Brain microvascular endothelial cell (primary cell): ENCODE results near the gene CD226.

ENCODE experiments used
- DNase-seq: peaks from one replicate; pipeline ENCODE4 v3.0.0-alpha.2; 2020
- H3K27ac ChIP-seq: fragments of 250-450 bp; sonication (Bioruptor Pico); 2 replicates; pipeline ENCODE4 v1.5.1; 2020; ENCODE audit warnings: mild to moderate bottlenecking, moderate library complexity
- H3K27me3 ChIP-seq: fragments of 250-450 bp; sonication (Bioruptor Pico); replicated peaks from 2 replicates; pipeline ENCODE4 v1.5.1; 2020; ENCODE audit warnings: mild to moderate bottlenecking
- H3K36me3 ChIP-seq: fragments of 250-450 bp; sonication (Bioruptor Pico); replicated peaks from 2 replicates; pipeline ENCODE4 v1.5.1; 2020; ENCODE audit warnings: mild to moderate bottlenecking
- H3K4me3 ChIP-seq: 2 replicates; pipeline ENCODE4 v1.5.1; 2011; ENCODE audit warnings: low read depth, mild to moderate bottlenecking, control low read depth, low read length, moderate library complexity
- in situ Hi-C: cut with HindIII; loops from 2 replicates; pipeline ENCODE4 v1.10.0; 2017; ENCODE audit warnings: low sequenced_read_pairs, low pct_ligation_motif_present
- TF ChIP-seq, protein P1 (sequence below): IDR thresholded peaks from 2 replicates; pipeline ENCODE4 v1.5.1; 2011; ENCODE audit warnings: low read depth, mild to moderate bottlenecking, moderate library complexity, low read length, control low read depth, inconsistent platforms; ENCODE audit errors: missing control alignments

Gene CD226

DNA sequence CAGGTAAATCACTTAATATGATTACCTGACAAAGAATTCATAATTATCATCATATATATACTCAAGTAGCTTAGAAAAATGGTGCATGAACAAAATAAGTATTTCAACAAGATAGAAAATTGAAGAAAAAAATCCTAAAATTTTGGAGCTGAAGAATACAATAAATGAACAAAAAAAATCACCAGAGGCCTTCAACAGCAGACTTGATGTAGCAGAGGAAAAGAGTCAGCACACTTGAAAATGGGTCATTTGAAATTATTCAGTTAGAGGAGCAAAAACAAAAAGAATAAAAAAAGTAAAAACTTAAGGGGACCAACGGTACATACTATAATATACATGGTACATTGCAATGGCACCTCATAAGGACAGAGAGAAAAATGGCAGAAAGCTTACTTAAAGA lies 40.2 kb upstream of the CD226 start:
- Histone ChIP-seq H3K27ac (no peak overlapping the region), H3K4me3 (no peak overlapping the region), H3K27me3 (no peaks in the 10 kb centered on the region), H3K36me3 (no peaks in the 10 kb centered on the region)
- no peak for DNase-seq
- TF ChIP-seq, protein P1, sequence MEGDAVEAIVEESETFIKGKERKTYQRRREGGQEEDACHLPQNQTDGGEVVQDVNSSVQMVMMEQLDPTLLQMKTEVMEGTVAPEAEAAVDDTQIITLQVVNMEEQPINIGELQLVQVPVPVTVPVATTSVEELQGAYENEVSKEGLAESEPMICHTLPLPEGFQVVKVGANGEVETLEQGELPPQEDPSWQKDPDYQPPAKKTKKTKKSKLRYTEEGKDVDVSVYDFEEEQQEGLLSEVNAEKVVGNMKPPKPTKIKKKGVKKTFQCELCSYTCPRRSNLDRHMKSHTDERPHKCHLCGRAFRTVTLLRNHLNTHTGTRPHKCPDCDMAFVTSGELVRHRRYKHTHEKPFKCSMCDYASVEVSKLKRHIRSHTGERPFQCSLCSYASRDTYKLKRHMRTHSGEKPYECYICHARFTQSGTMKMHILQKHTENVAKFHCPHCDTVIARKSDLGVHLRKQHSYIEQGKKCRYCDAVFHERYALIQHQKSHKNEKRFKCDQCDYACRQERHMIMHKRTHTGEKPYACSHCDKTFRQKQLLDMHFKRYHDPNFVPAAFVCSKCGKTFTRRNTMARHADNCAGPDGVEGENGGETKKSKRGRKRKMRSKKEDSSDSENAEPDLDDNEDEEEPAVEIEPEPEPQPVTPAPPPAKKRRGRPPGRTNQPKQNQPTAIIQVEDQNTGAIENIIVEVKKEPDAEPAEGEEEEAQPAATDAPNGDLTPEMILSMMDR: no peak
- in situ Hi-C loops: no loop called here

DNA sequence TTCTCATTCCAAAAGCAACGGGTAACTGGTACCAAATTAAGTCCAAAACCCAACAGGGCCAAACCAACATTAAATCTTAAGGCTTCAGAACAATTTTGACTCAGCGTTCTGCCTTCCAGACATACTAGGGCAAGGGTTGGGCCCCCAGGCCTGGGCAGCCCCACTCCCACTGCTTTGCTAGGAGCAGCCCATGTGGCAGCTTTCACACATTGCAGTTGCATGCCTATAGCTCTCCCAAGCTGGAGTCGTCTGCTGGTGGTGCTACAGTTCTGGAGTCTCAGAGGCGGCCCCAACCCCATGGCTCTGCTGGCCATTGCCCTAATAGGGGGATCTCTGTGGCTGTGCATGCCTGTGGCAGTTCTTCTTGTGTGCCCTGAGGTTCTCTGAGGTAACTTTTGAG lies 37.6 kb upstream of the CD226 start:
- Histone ChIP-seq H3K27me3 (no peaks in the 10 kb centered on the region), H3K4me3 (no peak overlapping the region), H3K36me3 (no peaks in the 10 kb centered on the region), H3K27ac (no peak overlapping the region)
- in situ Hi-C loops: no loop called here
- DNase-seq: no peak
- TF ChIP-seq, protein P1: no peak

DNA sequence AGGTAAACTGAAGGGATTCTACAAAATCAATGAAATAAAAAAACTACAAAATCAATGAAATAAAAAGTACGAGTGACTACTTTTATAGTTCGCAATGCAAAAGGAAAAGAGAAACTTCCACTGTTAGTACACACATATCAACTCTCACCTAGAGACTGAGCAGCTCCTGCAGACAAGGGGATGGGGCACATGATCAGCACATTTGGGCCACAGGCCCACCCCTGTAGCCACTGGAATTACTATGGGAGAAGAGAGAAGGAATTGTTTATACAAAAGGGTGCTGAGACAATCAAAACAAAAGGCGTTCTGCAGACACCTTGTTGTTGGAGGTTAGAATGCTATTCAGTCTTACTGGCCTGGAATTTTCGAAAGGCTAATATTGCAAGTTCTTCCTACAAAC lies 34.7 kb upstream of the CD226 start:
- no peak overlapping the region for H3K4me3 ChIP-seq
- DNase-seq: no peak
- no peaks in the 10 kb centered on the region for H3K27me3 ChIP-seq
- H3K36me3 ChIP-seq: no peaks in the 10 kb centered on the region
- no peak overlapping the region for H3K27ac ChIP-seq
- in situ Hi-C loops: no loop called here
- TF ChIP-seq, protein P1: no peak

DNA sequence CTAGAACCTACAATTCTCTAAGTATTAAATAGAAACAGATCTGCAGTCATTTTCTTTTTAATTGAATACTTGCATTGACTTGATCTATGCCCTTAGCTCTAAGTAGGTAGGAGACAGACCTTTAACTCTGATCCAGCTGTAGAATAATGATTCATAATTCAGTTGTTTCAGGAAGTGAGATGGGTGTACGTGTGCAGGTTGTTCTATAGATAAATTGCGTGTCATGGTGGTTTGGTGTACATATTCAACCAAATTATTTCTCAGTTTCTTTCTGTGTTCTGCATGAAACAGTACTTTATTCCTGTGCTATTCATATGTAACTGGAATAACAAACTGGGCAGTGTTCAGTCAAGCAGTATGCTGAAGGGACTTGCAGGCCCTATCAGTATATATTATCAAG lies 34.3 kb upstream of the CD226 start:
- in situ Hi-C loops: no loop called here
- no peak overlapping the region for H3K4me3 ChIP-seq
- no peaks in the 10 kb centered on the region for H3K27me3 ChIP-seq
- no peaks in the 10 kb centered on the region for H3K36me3 ChIP-seq
- DNase-seq: no peak
- TF ChIP-seq, protein P1: no peak
- H3K27ac ChIP-seq: no peak overlapping the region

DNA sequence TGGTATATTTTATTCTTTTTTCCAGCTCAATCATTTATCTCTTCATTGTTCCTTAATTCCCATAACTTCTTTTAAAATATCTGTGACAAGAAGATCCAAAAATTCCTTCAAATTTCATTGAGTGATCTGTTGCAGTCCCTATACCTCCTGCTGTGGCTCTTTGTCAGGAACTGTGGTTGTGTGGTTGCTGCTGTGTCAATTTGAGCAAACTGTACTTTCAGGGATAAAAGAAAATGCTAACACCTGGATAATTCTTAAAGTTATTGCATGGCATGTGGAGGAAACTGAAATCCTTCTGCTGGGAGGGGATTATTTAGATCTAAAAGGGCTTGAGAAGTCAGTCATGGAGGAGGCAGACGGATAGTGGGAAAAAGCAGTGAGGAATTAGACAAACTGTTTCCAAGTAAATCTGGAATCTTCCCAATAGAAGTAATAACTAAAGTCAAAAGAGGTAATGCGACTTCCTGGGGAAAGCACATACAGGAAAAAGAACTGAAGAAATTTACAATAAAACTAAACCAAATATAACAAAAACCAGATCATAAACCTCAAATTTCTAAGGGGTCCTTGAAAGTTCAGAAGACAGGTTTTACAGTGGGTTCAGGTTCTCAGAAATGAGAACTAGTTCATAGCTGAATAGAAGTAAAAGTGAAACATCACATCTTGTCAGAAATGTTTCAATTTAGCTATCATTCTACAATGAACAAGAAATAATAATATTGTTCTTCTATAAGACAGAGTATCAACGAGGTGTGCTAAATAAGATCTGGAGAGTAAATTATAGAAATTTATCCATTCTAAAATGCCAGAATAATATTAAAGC lies 33.5 kb upstream of the CD226 start:
- Histone ChIP-seq H3K27ac (no peak overlapping the region), H3K4me3 (no peak overlapping the region), H3K36me3 (no peaks in the 10 kb centered on the region), H3K27me3 (no peaks in the 10 kb centered on the region)
- TF ChIP-seq, protein P1: no peak
- no peak for DNase-seq
- in situ Hi-C loops: no loop called here

DNA sequence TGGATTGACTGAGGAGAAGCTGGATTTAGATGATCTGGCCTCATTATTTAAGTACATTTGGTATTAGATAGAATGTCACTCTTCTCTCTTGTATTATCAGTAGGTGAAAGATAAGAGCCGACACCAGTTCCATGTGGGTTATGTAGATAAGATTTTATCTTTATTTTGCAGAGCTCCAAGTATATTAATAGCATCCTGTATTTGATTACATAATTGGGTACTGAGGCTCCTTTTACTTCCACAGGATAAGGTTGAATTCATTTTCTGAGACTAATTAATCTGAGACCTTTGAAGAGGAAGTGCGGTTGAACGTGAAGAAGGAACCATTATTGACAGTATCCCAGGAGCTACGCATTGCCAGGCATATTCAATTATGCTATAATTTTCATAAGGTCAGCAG lies 32.8 kb upstream of the CD226 start:
- in situ Hi-C loops: no loop called here
- no peak for DNase-seq
- no peak overlapping the region for H3K4me3 ChIP-seq
- H3K36me3 ChIP-seq: no peaks in the 10 kb centered on the region
- no peaks in the 10 kb centered on the region for H3K27me3 ChIP-seq
- H3K27ac ChIP-seq: no peak overlapping the region
- TF ChIP-seq, protein P1: no peak
